OCI-LY1 (cell line): ENCODE data around the gene CCL11.

Experiments
- CTCF ChIP-seq: fragments of 200-600 bp; sonication (generic), shearing (Covaris generic); IDR thresholded peaks from 2 replicates; pipeline ENCODE4 v1.5.1; 2017; ENCODE audit warnings: mild to moderate bottlenecking, antibody characterized with exemption, low read length, moderate library complexity, mixed read lengths
- EZH2 ChIP-seq: fragments of 200-600 bp; sonication (generic), shearing (Covaris generic); IDR thresholded peaks from 2 replicates; pipeline ENCODE4 v1.8.0; 2017; ENCODE audit warnings: borderline replicate concordance, mixed run types, mild to moderate bottlenecking, antibody characterized with exemption, low read length, moderate library complexity, mixed read lengths

- TF ChIP-seq EZH2 (no peak), CTCF (no peak)
Measured at GRCh38 chr17:34255841-34256240, 29.7 kb upstream of the CCL11 start.
